Measurements from ENCODE around the gene PLEKHG4B. TPM values are rescaled to one million over a fixed set of nuclear protein-coding genes. Genes with fewer than 3 reads are reported as not detected.
"Not testable (repeated sequence)": the region's sequence is repeated elsewhere in the genome, so short reads cannot be mapped to it uniquely, and the experiment has no call there.

PLEKHG4B gene, protein sequence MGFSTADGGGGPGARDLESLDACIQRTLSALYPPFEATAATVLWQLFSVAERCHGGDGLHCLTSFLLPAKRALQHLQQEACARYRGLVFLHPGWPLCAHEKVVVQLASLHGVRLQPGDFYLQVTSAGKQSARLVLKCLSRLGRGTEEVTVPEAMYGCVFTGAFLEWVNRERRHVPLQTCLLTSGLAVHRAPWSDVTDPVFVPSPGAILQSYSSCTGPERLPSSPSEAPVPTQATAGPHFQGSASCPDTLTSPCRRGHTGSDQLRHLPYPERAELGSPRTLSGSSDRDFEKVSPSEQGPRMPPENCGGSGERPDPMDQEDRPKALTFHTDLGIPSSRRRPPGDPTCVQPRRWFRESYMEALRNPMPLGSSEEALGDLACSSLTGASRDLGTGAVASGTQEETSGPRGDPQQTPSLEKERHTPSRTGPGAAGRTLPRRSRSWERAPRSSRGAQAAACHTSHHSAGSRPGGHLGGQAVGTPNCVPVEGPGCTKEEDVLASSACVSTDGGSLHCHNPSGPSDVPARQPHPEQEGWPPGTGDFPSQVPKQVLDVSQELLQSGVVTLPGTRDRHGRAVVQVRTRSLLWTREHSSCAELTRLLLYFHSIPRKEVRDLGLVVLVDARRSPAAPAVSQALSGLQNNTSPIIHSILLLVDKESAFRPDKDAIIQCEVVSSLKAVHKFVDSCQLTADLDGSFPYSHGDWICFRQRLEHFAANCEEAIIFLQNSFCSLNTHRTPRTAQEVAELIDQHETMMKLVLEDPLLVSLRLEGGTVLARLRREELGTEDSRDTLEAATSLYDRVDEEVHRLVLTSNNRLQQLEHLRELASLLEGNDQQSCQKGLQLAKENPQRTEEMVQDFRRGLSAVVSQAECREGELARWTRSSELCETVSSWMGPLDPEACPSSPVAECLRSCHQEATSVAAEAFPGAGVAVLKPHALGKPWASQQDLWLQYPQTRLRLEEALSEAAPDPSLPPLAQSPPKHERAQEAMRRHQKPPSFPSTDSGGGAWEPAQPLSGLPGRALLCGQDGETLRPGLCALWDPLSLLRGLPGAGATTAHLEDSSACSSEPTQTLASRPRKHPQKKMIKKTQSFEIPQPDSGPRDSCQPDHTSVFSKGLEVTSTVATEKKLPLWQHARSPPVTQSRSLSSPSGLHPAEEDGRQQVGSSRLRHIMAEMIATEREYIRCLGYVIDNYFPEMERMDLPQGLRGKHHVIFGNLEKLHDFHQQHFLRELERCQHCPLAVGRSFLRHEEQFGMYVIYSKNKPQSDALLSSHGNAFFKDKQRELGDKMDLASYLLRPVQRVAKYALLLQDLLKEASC (N-terminal part only)
- under 1 TPM in 1 of 2 experiments, not detected in 1; 0.03 TPM for total RNA-seq

- peaks cover 58% of the 10 kb centered on the region for H3K27me3 Mint-ChIP-seq
- no peak within 1 kb of the TSS for H3K27ac Mint-ChIP-seq
- H3K36me3 Mint-ChIP-seq: no peaks in the 10 kb centered on the region
- peak within 1 kb of the TSS; percentile 45 for H3K4me3 Mint-ChIP-seq
- ATAC-seq (ENCODE audit: low read depth) (peak; percentile 57), DNase-seq (peak; percentile 45)
- no peaks in the 10 kb centered on the region for H3K4me1 Mint-ChIP-seq
- POLR2A ChIA-PET: no interaction called here
- no peaks in the 10 kb centered on the region for H3K9me3 Mint-ChIP-seq
Observed at GRCh38 chr5:91556-92263, at the start of gene PLEKHG4B. Gene PLEKHG4B (plus strand): TSS chr5:92168. CDS start chr5:92232, 64 bp downstream.

GRCh38 chr5:42250-42649 is 49.7 kb upstream of the PLEKHG4B start:
- Mint-ChIP-seq H3K4me1 (no peaks in the 10 kb centered on the region), H3K4me3 (no peak overlapping the region), H3K36me3 (no peaks in the 10 kb centered on the region), H3K9me3 (no peaks in the 10 kb centered on the region), H3K27ac (no peak overlapping the region), H3K27me3 (peaks cover 19% of the 10 kb centered on the region)
- no peak for DNase-seq
- no peak for ATAC-seq (ENCODE audit: low read depth)
- POLR2A ChIA-PET: no interaction called here

DNA sequence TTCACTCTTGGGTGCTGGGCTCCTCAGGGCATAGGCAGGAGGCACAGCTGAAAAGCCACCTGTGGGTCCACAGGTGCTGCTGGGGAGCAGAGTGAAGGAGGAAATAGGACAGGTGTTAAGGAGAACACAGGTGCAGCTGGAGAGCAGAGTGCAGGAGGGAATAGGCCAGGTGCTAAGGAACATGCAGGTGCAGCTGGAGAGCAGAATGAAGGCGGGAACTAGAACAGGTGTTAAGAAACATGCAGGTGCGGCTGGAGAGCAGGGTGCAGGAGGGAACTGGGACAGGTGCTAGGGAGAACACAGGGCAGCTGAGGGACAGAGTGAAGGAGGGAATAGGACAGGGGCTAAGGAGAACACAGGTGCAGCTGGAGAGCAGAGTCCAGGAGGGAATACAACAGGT is 43.8 kb upstream of the PLEKHG4B start:
- Mint-ChIP-seq H3K4me3 (no peak overlapping the region), H3K27me3 (peaks cover 23% of the 10 kb centered on the region)
- POLR2A ChIA-PET: no interaction called here

GRCh38 chr5:49530-49929 is 42.4 kb upstream of the PLEKHG4B start:
- DNase-seq; H3K27ac Mint-ChIP-seq; H3K36me3 Mint-ChIP-seq; H3K9me3 Mint-ChIP-seq; H3K4me1 Mint-ChIP-seq; ATAC-seq (ENCODE audit: low read depth); POLR2A ChIA-PET; H3K4me3 Mint-ChIP-seq: not testable (repeated sequence)
- peaks cover 27% of the 10 kb centered on the region for H3K27me3 Mint-ChIP-seq

More for the DNA sequence above, 43.8 kb upstream of the PLEKHG4B start:
- Mint-ChIP-seq H3K27ac (no peak overlapping the region), H3K36me3 (no peaks in the 10 kb centered on the region), H3K9me3 (peaks cover 3% of the 10 kb centered on the region), H3K4me1 (no peaks in the 10 kb centered on the region)
- DNase-seq (no peak), ATAC-seq (ENCODE audit: low read depth) (no peak)

- Mint-ChIP-seq H3K4me3 (no peak overlapping the region), H3K36me3 (no peaks in the 10 kb centered on the region), H3K27ac (no peak overlapping the region), H3K9me3 (peaks cover 3% of the 10 kb centered on the region), H3K4me1 (no peaks in the 10 kb centered on the region), H3K27me3 (peaks cover 30% of the 10 kb centered on the region)
- DNase-seq: no peak
- no peak for ATAC-seq (ENCODE audit: low read depth)
- POLR2A ChIA-PET: no interaction called here
Observed at GRCh38 chr5:49953-50544, 41.9 kb upstream of the PLEKHG4B start.

- peaks cover 33% of the 10 kb centered on the region for H3K27me3 Mint-ChIP-seq
- DNase-seq (no peak), ATAC-seq (ENCODE audit: low read depth) (no peak)
- H3K4me3 Mint-ChIP-seq: no peak overlapping the region
- no peak overlapping the region for H3K27ac Mint-ChIP-seq
- H3K36me3 Mint-ChIP-seq: no peaks in the 10 kb centered on the region
- POLR2A ChIA-PET: no interaction called here
- no peaks in the 10 kb centered on the region for H3K4me1 Mint-ChIP-seq
- H3K9me3 Mint-ChIP-seq: peaks cover 3% of the 10 kb centered on the region
Observed at GRCh38 chr5:50724-51499, 41.1 kb upstream of the PLEKHG4B start.

GRCh38 chr5:51500-51823 is 40.5 kb upstream of the PLEKHG4B start:
- Mint-ChIP-seq H3K36me3 (no peaks in the 10 kb centered on the region), H3K4me3 (no peak overlapping the region)
- POLR2A ChIA-PET: no interaction called here

GRCh38 chr5:53381-54174 is 38.4 kb upstream of the PLEKHG4B start:
- POLR2A ChIA-PET: no interaction called here
- ATAC-seq (ENCODE audit: low read depth): peak; percentile 44
- H3K4me3 Mint-ChIP-seq: peak overlapping the region; percentile 39
- peak; percentile 53 for DNase-seq
- peaks cover 3% of the 10 kb centered on the region for H3K9me3 Mint-ChIP-seq
- H3K4me1 Mint-ChIP-seq: no peaks in the 10 kb centered on the region
- peaks cover 38% of the 10 kb centered on the region for H3K27me3 Mint-ChIP-seq
- H3K36me3 Mint-ChIP-seq: no peaks in the 10 kb centered on the region
- H3K27ac Mint-ChIP-seq: no peak overlapping the region

More at GRCh38 chr5:51500-51823, 40.5 kb upstream of the PLEKHG4B start:
- Mint-ChIP-seq H3K9me3 (peaks cover 3% of the 10 kb centered on the region), H3K27ac (no peak overlapping the region), H3K4me1 (no peaks in the 10 kb centered on the region), H3K27me3 (peaks cover 36% of the 10 kb centered on the region)
- ATAC-seq (ENCODE audit: low read depth) (no peak), DNase-seq (no peak)

GRCh38 chr5:54175-54730 is 37.7 kb upstream of the PLEKHG4B start:
- ATAC-seq (ENCODE audit: low read depth): no peak
- POLR2A ChIA-PET: no interaction called here
- no peak overlapping the region for H3K27ac Mint-ChIP-seq

GRCh38 chr5:54876-55569 is 36.9 kb upstream of the PLEKHG4B start:
- Mint-ChIP-seq H3K9me3 (peaks cover 3% of the 10 kb centered on the region), H3K4me1 (no peaks in the 10 kb centered on the region), H3K27ac (no peak overlapping the region), H3K4me3 (no peak overlapping the region), H3K36me3 (no peaks in the 10 kb centered on the region), H3K27me3 (peaks cover 35% of the 10 kb centered on the region)
- ATAC-seq (ENCODE audit: low read depth): no peak
- POLR2A ChIA-PET: no interaction called here
- DNase-seq: no peak

More at GRCh38 chr5:54175-54730, 37.7 kb upstream of the PLEKHG4B start:
- Mint-ChIP-seq H3K27me3 (peaks cover 38% of the 10 kb centered on the region), H3K4me3 (peak overlapping the region; percentile 39), H3K9me3 (peaks cover 3% of the 10 kb centered on the region), H3K36me3 (no peaks in the 10 kb centered on the region), H3K4me1 (no peaks in the 10 kb centered on the region)
- no peak for DNase-seq
